NCI-H460 (cell line): ENCODE results near the gene HIF3A. TPM values are rescaled to one million over a fixed set of nuclear protein-coding genes. Genes with fewer than 3 reads are reported as not detected.

ENCODE experiments used
- DNase-seq: peaks from one replicate; pipeline ENCODE4 v3.0.0-alpha.2; 2016; ENCODE audit warnings: low read depth; ENCODE audit errors: extremely low read depth
- total RNA-seq: library from RNA; depleted of rRNA; stranded (reverse); fragments of >200 nt; shearing (Covaris generic); gene quantifications from 2 replicates; pipeline ENCODE4 v1.2.3, GENCODE V29; 2014

HIF3A gene
- total RNA-seq, 1 experiment from 2014 or later: not detected

DNA sequence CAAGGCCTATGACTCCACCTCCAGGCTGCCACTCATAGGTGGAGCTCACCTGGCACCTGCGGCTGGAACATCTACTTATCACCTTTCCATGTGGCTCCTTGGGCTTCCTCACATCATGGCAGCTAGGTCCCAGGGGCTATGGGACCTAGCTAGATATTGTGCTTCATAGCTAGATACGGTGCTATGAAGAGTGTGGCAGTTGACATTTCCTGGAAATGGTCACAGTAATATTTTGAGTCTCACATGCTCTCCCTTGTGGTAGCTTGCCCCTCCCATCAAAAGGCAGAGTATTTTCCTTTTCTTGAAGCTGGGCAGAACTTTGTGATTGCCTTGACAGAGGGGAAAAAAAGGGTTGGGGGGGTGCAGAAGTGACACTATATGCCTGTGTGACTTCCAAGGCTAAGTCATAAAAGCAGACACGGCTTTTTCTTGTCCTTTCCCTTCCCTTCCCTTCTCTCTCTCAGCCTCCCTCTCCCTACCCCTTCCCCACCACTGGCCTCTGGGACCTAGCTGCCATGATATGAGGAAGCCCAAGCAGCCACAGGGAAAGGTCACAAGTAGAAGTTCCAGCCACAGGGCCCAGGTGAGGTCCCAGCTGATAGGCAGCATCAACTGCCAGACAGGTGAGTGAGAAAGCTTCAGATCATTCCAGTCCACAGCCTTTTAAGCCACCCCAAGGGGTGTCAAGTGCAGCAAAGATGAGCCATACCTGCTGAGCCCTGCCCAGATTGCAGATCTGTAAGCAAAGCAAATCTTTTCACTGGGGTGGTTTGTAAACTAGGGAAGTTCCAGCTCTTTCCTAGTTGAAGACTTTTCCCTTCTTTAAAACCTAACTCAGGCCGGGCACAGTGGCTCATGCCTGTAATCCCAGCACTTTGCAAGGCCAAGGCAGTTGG is 6.9 kb upstream of the HIF3A start:
- no peak for DNase-seq

DNA sequence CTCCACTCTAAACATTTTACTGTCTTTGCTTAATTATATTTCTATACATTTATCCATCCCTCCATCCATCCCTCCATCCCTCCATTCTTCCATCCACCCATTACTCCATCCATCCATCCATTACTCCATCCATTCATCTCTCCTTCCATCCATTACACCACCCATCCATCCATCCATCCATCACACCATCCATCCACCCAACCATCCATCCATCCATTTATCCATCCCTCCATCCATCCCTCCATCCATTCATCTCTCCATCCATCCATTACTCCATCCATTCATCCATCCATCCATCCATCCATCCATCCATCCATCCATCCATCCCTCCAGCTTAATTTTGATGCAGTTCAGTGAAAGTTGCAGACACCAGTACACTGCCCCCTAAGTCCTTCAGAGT is 5.0 kb upstream of the HIF3A start:
- no peak for DNase-seq

DNA sequence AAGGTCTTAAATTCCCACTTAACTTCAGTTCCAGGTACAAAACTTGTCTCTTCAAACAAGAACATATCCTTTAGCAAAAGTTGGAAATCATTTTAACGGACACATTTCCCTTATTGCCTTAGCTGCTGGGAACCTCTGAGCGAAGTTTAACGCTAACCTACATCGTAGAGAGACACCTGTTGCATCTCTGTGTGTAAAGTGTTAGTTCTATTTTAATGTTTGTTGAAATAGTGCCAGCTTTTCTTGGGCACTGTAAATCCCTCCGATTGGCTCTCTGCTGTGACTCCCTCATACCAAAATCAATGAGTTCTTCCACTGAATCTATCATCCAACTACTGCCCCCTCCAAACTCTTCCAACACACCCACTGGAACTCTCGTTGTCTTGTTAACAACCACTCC is 2.3 kb upstream of the HIF3A start:
- no peak for DNase-seq

DNA sequence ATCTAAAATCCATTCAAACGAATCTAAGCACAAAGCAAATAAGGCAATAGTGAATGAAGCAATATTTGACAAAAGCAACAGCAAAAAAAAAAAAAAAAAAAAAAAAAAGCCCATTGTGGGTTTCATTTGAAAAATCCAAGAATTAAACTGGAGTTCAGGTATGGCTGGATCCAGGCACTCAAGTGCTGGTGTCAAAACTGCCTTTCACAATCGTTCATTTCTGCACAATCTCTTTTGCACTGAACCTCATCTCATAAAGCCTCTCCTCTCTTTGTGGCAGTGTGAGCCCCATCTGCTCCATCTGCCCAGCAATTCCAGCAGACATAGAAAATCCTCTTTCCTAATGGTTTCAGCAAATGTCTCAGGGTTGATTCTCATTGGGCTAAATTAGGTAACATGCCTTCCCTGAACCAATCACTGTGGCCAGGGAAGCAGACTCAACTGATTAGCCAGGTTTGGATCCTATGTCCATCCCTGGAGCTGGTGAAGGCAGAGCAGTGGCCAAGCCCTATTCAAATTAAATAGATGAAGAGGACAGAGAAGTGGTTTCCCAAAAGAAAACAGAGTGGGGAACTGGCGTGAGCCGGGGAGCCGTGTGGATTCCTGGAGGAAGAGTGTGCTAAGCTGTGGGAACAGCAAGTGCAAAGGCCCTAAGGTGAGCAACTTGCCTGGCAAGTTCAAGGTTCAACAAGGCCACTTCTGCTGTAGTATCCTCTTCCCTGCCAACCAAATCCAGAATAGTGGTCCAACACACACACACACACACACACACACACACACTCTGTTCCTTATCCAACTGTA is 1.2 kb upstream of the HIF3A start:
- no peak for DNase-seq

DNA sequence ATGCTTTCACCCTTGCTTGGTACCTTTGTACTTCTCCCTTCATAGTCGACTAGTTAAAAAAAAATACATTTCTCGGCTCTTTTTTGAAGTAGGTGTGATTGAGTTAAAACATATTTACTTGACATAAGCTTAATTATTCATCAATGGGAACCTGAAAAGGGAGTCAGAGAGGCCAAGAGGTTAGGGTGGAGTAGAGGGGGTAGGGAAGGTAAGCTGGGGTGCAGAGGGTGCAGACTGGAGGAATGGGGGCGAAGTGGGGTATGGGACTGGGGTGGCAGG is 701 bp upstream of the HIF3A start:
- DNase-seq: no peak

DNA sequence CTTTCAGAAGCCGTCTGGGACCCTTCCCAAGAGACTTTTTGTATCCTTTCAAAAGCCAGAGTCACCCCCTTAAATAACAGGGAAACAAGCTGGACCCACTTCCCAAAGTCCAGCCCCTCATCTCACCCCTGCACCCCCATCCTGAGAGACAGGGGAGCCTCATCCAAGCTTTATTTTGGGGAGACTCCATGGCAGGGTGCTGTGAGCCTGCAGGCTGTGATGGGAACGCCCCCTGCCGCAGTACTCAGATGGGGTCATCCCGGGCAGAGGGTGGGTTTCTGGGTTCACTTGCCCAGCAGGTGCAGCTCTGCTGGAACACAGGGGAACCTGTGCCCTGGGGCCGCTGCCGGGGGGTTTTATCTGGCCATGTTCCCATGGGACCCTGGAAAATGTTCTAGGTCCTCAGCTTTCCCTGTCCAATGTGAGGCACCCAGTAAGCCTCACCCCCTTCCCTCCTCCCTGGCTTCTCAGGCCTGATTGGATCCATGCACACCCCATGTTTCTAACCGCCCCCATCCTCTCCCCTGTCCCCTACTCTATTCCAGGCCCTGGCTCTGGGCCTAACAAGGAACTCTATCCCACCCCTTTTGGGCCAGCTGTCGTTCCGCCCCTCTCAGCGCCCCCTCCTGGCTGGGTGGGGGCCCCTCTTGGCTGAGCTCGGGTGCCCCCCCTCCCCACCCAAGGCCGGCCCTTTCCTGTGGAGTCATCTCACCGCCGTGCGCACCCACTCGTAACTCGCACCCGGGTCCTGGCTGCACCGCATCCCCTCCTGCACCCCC is 1.0 kb downstream of the HIF3A start:
- DNase-seq: no peak

DNA sequence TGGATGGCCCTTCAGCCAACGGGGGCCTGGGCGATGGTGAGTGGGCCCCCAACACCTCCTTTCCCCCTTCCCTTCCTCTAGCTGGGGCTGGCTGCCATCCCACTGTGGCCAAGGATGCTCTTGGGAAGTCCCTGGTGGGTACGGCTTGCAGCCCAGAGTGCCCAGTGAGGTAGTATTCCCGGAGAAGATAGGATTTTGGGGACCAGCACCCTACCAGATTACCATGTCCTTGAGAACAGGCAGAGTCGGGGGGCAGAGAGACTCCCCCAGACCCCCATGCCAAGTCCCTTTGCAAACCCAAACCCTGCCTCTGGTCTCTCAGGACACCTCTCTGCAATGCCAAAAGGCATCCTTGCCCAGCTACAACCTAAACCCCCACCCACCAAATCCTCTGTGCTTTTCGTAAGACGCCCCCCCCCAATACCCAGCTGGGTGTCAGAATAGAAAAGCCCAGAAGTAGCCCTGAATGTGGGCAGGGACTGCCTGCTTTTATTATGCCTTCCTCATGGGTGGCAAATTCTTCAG is 1.7 kb downstream of the HIF3A start:
- DNase-seq: no peak

DNA sequence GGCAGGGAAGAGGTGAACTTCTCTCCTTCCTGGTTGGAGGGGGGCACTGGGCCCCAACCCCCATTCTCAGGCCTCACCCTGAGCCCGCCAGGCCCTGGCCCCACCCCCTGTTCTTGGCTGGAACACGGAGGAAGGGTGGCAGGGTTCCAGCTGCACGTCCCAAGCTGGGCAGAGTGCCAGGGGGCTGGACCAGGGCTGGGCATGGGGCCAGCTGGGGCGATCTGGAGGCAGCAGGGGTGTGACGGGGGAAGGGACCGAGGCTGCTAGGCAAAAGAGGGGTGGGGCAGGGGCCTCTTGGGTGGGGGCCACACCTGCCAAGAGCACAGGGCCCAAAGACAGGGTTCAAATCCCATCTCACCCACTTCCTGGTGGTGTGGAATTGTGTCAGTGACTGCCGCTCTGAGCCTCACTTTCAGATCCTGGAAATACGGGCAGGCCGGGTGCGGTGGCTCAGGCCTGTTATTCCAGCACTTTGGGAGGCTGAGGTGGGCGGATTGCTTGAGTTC is 2.2 kb downstream of the HIF3A start:
- DNase-seq: peak; percentile 36

DNA sequence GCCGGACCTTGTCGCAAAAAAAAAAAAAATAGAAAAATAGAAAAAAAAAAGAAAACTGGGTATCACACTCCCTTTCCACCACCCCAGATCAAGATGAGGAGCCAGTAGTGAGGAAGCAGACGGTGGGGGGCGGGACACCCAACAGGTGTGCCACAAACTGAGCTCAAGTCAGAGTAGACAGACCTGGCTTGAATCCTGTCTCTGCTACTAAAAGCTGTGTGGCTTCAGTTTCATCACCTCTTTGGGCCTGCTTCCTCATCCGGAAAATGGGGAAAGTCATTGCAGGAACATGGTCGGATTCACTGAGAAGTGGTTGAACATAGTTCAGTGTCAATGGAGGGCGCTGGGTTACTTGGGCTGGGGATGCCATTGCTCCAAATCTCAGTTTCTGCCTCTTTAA is 2.9 kb downstream of the HIF3A start:
- no peak for DNase-seq

DNA sequence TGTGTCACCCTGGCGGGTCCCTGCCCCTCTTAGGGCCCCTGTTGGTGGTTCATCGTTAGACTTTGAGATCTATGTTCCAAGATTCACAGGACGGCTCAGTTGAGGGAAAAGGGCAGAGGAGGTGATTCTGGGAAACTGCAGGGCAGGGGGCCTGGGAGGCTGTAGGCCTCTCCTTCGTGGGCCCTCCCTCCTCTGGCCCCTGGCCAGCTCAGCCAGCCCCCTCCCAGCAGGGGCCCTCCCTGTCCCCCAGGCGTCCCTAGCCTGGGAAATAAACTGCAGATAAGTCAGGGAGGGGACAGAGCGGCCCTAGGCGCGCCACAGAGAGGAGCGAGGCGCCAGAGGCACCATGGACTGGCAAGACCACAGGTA is 6.5 kb downstream of the HIF3A start:
- no peak for DNase-seq

DNA sequence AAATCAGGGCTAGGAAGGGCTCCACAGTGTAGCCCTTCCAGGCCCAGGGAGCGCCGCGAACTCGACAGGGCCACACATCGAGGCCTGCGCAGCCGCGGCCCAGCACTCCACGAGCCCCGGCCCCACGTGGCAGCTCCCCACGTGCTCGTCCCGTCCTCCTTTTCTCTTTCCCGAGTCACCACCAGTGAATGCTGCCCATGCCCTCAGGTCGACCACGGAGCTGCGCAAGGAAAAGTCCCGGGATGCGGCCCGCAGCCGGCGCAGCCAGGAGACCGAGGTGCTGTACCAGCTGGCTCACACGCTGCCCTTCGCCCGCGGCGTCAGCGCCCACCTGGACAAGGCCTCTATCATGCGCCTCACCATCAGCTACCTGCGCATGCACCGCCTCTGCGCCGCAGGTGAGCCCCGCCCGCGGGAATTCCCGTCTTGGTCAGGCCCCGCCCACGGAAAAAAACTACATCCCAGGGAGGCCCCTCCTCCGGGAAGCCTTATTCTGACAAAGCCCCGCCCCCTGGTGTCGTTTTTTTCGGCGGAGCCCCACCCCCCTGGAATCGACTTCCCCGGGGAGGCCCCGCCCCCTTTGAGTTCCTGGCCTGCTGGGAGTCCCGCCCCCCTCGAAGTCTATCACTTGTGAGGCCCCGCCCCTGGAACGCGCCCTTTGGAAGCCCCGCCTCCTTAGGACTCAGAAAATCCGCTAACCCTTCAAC is 7.0 kb downstream of the HIF3A start:
- DNase-seq: no peak

DNA sequence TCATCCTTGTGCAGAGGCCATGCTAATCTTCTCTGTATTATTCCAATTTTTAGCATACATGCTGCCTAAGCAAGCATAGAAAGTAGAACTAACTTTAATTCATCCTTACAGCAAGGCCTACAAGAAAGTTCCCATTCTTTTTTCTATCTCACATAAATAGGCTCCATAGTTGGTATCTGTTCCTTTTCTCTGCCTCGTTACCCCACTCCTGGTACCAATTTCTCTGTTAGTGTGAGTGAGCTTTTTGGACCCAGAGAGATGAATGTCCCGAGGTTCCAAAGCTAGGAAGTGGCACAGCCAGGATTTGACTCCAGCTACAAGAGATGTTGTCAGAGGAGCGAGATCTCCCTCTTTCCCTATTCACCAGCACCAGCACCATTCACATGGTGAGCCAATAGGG is 9.7 kb downstream of the HIF3A start:
- no peak for DNase-seq

DNA sequence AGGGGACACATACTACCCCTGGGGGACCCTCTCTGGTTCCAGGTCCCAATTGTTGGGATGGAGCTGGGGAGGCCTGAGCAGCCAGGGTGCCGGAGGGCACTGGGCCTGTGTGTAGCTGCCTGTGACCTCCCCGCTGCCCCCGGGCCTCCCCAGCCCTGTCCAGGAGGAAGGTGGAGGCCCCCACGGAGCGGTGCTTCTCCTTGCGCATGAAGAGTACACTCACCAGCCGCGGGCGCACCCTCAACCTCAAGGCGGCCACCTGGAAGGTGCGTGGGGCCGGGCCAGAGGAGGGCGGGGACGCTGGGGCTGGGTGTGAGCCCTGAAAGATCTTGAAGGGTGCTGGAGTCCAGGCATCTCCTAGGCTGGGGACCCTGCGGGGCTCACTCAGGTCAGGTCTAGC is 11.7 kb downstream of the HIF3A start:
- DNase-seq: no peak

DNA sequence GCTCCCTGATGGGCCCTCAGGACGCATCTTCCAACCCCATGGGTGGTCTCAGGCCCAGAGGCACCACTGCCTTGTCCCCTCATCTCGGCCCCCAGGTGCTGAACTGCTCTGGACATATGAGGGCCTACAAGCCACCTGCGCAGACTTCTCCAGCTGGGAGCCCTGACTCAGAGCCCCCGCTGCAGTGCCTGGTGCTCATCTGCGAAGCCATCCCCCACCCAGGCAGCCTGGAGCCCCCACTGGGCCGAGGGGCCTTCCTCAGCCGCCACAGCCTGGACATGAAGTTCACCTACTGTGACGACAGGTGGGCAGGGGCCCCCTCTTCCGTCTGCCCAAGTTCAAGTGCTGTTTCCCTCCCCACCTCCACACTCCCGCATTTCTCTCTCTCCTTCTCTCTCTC is 12.2 kb downstream of the HIF3A start:
- no peak for DNase-seq

DNA sequence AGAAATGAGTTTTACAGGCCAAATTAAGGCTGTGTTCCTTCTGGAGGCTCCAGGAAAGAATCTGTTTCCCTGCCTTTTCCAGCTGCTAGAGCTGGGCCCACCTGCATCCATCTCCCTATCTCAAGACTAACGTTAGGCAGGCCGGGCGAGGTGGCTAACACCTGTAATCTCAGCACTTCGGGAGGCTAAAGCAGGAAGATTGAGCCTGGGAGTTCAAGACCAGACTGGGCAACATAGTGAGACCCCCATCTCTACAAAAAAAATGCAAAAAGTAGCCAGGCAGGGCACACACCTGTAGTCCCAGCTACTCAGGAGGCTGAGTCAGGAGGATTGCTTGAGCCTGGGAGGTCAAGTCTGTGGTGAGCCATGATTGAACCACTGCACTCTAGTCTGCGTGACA is 14.6 kb downstream of the HIF3A start:
- no peak for DNase-seq

DNA sequence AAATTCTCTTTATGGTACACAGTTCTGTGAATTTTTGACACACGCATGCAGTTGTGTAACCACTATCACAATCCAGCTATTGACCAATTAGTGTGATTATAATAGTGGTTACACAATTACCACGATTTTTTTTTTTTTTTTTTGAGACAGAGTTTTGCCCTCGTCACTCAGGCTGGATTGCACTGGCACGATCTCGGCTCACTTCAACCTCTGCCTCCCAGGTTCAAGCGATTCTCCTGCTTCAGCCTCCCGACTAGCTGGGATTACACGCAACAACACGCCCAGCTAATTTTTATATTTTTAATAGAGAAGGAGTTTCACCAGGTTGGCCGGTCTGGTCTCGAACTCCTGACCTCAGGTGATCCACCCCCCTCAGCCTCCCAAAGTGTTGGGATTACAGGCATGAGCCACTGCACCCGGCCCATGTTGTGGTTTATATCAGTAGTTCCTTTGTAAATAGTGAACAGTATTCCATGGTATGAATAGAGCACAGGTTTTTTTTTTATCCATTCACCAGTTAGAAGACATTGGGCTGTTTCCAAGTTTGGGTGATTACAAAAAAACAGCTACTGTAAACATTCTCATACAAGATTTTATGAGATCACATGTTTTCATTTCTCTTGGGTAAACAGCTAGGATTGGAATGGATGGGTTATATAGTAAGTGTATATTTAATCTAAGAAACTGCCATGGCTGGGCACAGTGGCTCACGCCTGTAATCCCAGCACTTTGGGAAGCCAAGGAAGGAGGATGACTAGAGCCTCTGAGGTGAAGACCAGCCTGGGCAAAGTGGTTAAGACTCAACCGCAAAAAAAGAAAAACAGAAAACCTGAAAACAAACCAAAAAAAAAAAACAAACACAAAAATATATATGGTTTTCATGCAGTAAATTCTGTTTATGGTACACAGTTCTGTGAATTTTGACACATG is 17.0 kb downstream of the HIF3A start:
- peak; percentile 68 for DNase-seq

DNA sequence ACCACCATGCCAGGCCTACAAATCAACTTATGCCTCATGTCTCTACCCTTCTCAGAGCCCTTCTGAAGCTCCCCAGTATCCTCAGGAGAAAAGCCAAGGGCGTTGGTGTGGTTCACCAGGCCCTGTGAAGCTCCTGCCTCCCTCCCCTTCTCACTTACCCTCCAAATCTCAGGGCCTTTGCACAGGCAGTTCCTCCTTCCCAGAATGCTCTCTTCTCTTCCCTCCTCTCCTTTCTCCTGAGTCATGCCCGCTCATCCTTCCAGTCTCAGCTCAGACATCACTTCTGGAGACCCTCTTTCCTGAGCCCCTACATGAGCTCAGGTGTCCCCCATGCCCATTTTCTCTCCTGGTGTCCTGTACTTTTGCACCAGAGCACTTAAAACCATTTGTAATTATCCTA is 20.5 kb downstream of the HIF3A start:
- peak; percentile 5 for DNase-seq

DNA sequence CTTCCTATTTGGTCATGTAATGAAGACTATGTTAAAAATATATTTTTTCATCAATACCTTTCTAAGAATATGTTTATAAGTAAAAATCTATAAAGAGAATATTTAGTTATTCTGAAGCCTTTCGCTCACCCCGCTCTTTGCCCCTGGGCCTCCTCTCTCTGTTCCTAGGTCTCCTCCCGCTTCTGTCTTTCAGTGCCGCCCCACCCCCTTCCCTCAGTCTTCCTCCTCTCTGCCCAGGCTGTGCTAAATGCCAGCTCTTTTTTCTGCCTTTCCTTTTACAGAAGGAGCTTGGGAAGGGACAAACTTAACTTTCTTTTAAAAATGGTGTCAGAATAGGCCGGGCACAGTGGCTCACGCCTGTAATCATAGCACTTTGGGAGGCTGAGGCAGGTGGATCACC is 22.8 kb downstream of the HIF3A start:
- no peak for DNase-seq

DNA sequence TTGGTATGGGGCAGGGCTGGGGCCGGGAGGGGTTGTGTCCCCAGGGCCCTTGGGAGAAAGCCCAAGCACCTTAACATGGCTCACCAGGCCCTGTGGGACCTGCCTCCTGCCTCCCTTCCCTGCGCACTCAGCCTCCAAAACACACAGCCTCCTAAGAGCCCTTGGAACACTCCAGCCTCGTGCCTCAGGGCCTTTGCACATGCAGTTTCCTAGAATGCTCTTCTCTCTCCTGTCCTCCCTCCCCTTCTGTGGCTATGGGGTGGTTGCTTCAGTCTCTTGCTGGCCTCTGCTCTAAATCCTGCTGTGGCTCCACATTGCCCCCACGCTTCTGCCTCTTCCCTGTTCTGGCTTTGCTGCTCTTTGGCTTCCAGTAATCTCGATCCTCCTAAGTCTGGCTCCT is 23.7 kb downstream of the HIF3A start:
- no peak for DNase-seq
